HepG2 (cell line): ENCODE measurements around the gene LRRC8E. TPM values are rescaled to one million over a fixed set of nuclear protein-coding genes. Genes with fewer than 3 reads are reported as not detected.

Experiments
- ATAC-seq: fragments of 200-7000 bp; cut with Tn5 transposase; 3 replicates; pipeline ENCODE4 v1.9.1; 2020; ENCODE audit warnings: mild to moderate bottlenecking, moderate library complexity
- BruUV-seq: library from RNA; stranded (reverse); fragments of 400-500 nt; replicated peaks from 2 replicates; lab custom pipeline; 2021; lab: Mats Ljungman, UMichigan
- CTCF ChIA-PET: fragments of 300-600 bp; formaldehyde crosslinking; extraction: SDS; loops from one replicate; lab custom pipeline; 2021; ENCODE audit warnings: low total read pairs, inconsistent platforms, low intra/inter-chr PET ratio; lab: Yijun Ruan, JAX
- POLR2A ChIA-PET: fragments of 350-600 bp; sonication (Branson Sonifier 250); formaldehyde crosslinking; loops from one replicate; lab custom pipeline; 2020; ENCODE audit warnings: antibody characterized with exemption, inconsistent platforms; lab: Yijun Ruan, JAX
- DNase-seq: peaks from one replicate; pipeline ENCODE4 v3.0.0-alpha.2; 2015; ENCODE audit warnings: low spot score
- FAIRE-seq: peaks from 3 replicates; lab custom pipeline; 2011; peaks lifted over from hg19 to GRCh38; lab: Jason Lieb, UNC
- H2AFZ ChIP-seq: one replicate; pipeline ENCODE4 v1.6.1; 2011; ENCODE audit warnings: low read length, inconsistent platforms
- H3K27ac ChIP-seq: fragments of 300-600 bp; 3 replicates; pipeline ENCODE4 v1.8.0; 2011; ENCODE audit warnings: mixed run types, mild to moderate bottlenecking, mixed read lengths, low read length, inconsistent platforms; ENCODE audit not compliant: insufficient read depth; ENCODE audit errors: extremely low read length
- H3K27me3 ChIP-seq, 2 experiments: fragments of 200-600 bp in 1 of 2; 2 replicates in 1 of 2; 3 replicates in 1 of 2; pipeline versions ENCODE4 v1.6.0 to v1.8.0; 2011; ENCODE audit warnings: low read length in 2 of 2, mild to moderate bottlenecking in 2 of 2, moderate library complexity in 2 of 2, inconsistent platforms in 1 of 2; ENCODE audit not compliant: insufficient read depth in 2 of 2, control insufficient read depth in 1 of 2
- H3K36me3 ChIP-seq, 2 experiments: fragments of 200-600 bp in 1 of 2; replicated peaks in 1 of 2; 2 replicates in 1 of 2; 3 replicates in 1 of 2; pipeline versions ENCODE4 v1.5.1 to v1.8.0; 2011; ENCODE audit warnings: low read length in 2 of 2, inconsistent platforms in 1 of 2; ENCODE audit not compliant: insufficient read depth in 2 of 2, control insufficient read depth in 1 of 2
- H3K4me1 ChIP-seq: 2 replicates; pipeline ENCODE4 v1.5.1; 2012; ENCODE audit warnings: low read length, inconsistent platforms; ENCODE audit not compliant: insufficient read depth
- H3K4me2 ChIP-seq: 2 replicates; pipeline ENCODE4 v1.6.0; 2011; ENCODE audit warnings: low read depth, low read length, inconsistent platforms
- H3K4me3 ChIP-seq, 3 experiments: fragments of 200-600 bp in 1 of 3; sonication (generic), shearing (Covaris generic) in 1 of 3; replicated peaks in 1 of 3; 2 replicates each; pipeline ENCODE4 v1.5.1; 2011 to 2016; ENCODE audit warnings: low read length in 3 of 3, inconsistent platforms in 2 of 3, low read depth in 2 of 3, mild to moderate bottlenecking in 2 of 3, control low read depth in 1 of 3, mixed read lengths in 1 of 3; ENCODE audit not compliant: insufficient read depth in 1 of 3
- H3K79me2 ChIP-seq: one replicate; pipeline ENCODE4 v1.6.1; 2011; ENCODE audit warnings: low read length, inconsistent platforms; ENCODE audit not compliant: insufficient read depth
- H3K9ac ChIP-seq: 2 replicates; pipeline ENCODE4 v1.6.0; 2011; ENCODE audit warnings: mild to moderate bottlenecking, low read depth, low read length, inconsistent platforms; ENCODE audit not compliant: insufficient read depth
- H3K9me3 ChIP-seq: 2 replicates; pipeline ENCODE4 v1.5.1; 2012; ENCODE audit warnings: mild to moderate bottlenecking, low read length
- H4K20me1 ChIP-seq: 2 replicates; pipeline ENCODE4 v1.6.0; 2011; ENCODE audit warnings: inconsistent platforms, mild to moderate bottlenecking, low read length, moderate library complexity; ENCODE audit not compliant: insufficient read depth
- CBX5 ChIP-seq: sonication (generic); formaldehyde crosslinking; IDR thresholded peaks from 2 replicates; pipeline ENCODE4 v1.4.0; 2020; ENCODE audit warnings: missing genetic modification reagents, borderline replicate concordance
- CHD2 ChIP-seq: IDR thresholded peaks from 2 replicates; pipeline ENCODE4 v1.6.1; 2011; ENCODE audit warnings: low read depth, low read length, improper control_type of control experiment
- FOXA1 ChIP-seq, 2 experiments: fragments of 450-650 bp in 1 of 2; sonication (generic) in 1 of 2; formaldehyde crosslinking in 1 of 2; IDR thresholded peaks; 2 replicates each; pipeline versions ENCODE4 v1.4.0 to v1.6.1; 2016 to 2020; ENCODE audit warnings: missing genetic modification reagents in 1 of 2
- MTF1 ChIP-seq: sonication (generic); formaldehyde crosslinking; IDR thresholded peaks from 2 replicates; pipeline ENCODE4 v1.5.0; 2020; ENCODE audit warnings: missing genetic modification reagents
- SMAD3 ChIP-seq: sonication (generic); formaldehyde crosslinking; IDR thresholded peaks from 2 replicates; pipeline ENCODE4 v1.4.0; 2020; ENCODE audit warnings: missing genetic modification reagents
- SOX6 ChIP-seq, 2 experiments: fragments of 450-650 bp in 1 of 2; sonication (generic) in 1 of 2; formaldehyde crosslinking in 1 of 2; IDR thresholded peaks; 2 replicates each; pipeline versions ENCODE4 v1.4.0 to v1.6.1; 2017 to 2020; ENCODE audit warnings: antibody characterized with exemption in 1 of 2, mild to moderate bottlenecking in 1 of 2, missing genetic modification reagents in 1 of 2
- ZBTB43 ChIP-seq: sonication (generic); formaldehyde crosslinking; conservative IDR thresholded peaks from 2 replicates; pipeline ENCODE4 v1.4.0; 2020; ENCODE audit warnings: missing genetic modification reagents
- ZNF275 ChIP-seq: sonication (generic); formaldehyde crosslinking; IDR thresholded peaks from 2 replicates; pipeline ENCODE4 v1.8.0; 2022; ENCODE audit warnings: missing genetic modification reagents, mild to moderate bottlenecking, inconsistent platforms, borderline replicate concordance
- ZNF337 ChIP-seq: sonication (generic); formaldehyde crosslinking; IDR thresholded peaks from 2 replicates; pipeline ENCODE4 v1.5.1; 2020; ENCODE audit warnings: missing genetic modification reagents, low read depth, mild to moderate bottlenecking, borderline replicate concordance
- ZNF441 ChIP-seq: sonication (generic); formaldehyde crosslinking; IDR thresholded peaks from 2 replicates; pipeline ENCODE4 v1.7.0; 2021; ENCODE audit warnings: missing genetic modification reagents, borderline replicate concordance
- ZNF660 ChIP-seq: sonication (generic); formaldehyde crosslinking; IDR thresholded peaks from 2 replicates; pipeline ENCODE4 v1.5.1; 2020; ENCODE audit warnings: mild to moderate bottlenecking, low read depth, missing genetic modification reagents, borderline replicate concordance
- WGBS: methylation state at CpG from one replicate; pipeline ENCODE4 v1.1.6; 2017; ENCODE audit warnings: low lambda C conversion rate; 5-methylcytosine and 5-hydroxymethylcytosine counted together
- in situ Hi-C: cut with HindIII; loops from 2 replicates; pipeline ENCODE4 v1.10.0; 2017; ENCODE audit warnings: low pct_unique_long_range_greater_than_20kb; ENCODE audit not compliant: extremely low pct_ligation_motif_present
- intact Hi-C: fragments of 100-400 bp; cut with micrococcal nuclease; formaldehyde crosslinking; loops from one replicate; pipeline ENCODE4 v1.10.0; 2022; ENCODE audit not compliant: unreplicated experiment
- polyA plus RNA-seq, 8 experiments: library from polyadenylated mRNA; depleted of rRNA in 3 of 8; stranded (reverse) in 7 of 8; unstranded in 1 of 8; fragments of >200 nt; fragmentation: Illumina TruSeq in 4 of 8; extraction: Trizol in 4 of 8; gene quantifications; 2 replicates each; pipeline versions ENCODE4 v1.2.1 to v1.2.3, GENCODE V29; 2011 to 2016; ENCODE audit warnings: low read depth in 4 of 8, missing spikeins in 1 of 8, mixed read lengths in 1 of 8; ENCODE audit not compliant: insufficient read depth in 1 of 8
- total RNA-seq, 5 experiments: library from RNA; depleted of rRNA; stranded (reverse); fragments of >200 nt; fragmentation: Illumina TruSeq; extraction: Trizol; gene quantifications; 2 replicates each; pipeline ENCODE4 v1.2.3, GENCODE V29; 2016; ENCODE audit warnings: low read depth in 1 of 5

LRRC8E gene
- total and polyA plus RNA-seq, 2 of the 13 experiments (the other 11 are each of a cell fraction or from before 2014, with no cell fraction given) = 8.0 to 10.3 TPM

- ChIA-PET POLR2A (interaction anchor here (1.6 kb wide), 1 partner anchor 100 kb away, joined by 6 read pairs; the partner anchor contains the start of gene TIMM44), CTCF (no interaction called here)
- intact Hi-C loops (no loop called here), in situ Hi-C loops (no loop called here)
- H3K27me3 ChIP-seq = no peaks in the 10 kb centered on the region
- H3K36me3 ChIP-seq = no peaks in the 10 kb centered on the region
- H2AFZ ChIP-seq = no peak overlapping the region
- WGBS = 86% methylated on average over 6 of the region's 6 CpGs
- H3K9ac ChIP-seq = no peak overlapping the region
- H3K4me1 ChIP-seq = peaks cover 27% of the 10 kb centered on the region
- H3K4me2 ChIP-seq = no peak overlapping the region
- FAIRE-seq (no peak), DNase-seq (no peak), ATAC-seq (no peak)
- TF ChIP-seq ZNF337 (CRISPR knock-in tag) = no peak
- 0 out of 2 replicates have a peak, but pooled peaks have one; percentile 23 for TF ChIP-seq FOXA1 (IDR thresholded peaks at IDR 0.05)
- TF ChIP-seq FOXA1 (CRISPR knock-in tag; IDR thresholded peaks at IDR 0.05) = no peak
- TF ChIP-seq CBX5 (CRISPR knock-in tag) = no peak
- TF ChIP-seq ZNF441 (CRISPR knock-in tag) = no peak
- no peak for TF ChIP-seq SMAD3 (CRISPR knock-in tag)
- no peak for TF ChIP-seq MTF1 (CRISPR knock-in tag)
- no peak for TF ChIP-seq CHD2
- peak; percentile 33; the same call in 1 of the 2 replicates for TF ChIP-seq ZBTB43 (CRISPR knock-in tag)
- no peak for TF ChIP-seq ZNF275 (CRISPR knock-in tag)
- no peak for TF ChIP-seq ZNF660 (CRISPR knock-in tag)
- 0 out of 2 replicates have a peak, but pooled peaks have one; percentile 38 for TF ChIP-seq SOX6 (IDR thresholded peaks at IDR 0.05)
- no peak for TF ChIP-seq SOX6 (CRISPR knock-in tag; IDR thresholded peaks at IDR 0.05)
- no peaks in the 10 kb centered on the region for H3K9me3 ChIP-seq
- H4K20me1 ChIP-seq = no peaks in the 10 kb centered on the region
- H3K79me2 ChIP-seq = no peaks in the 10 kb centered on the region
- H3K27ac ChIP-seq = no peak overlapping the region
- BruUV-seq = no TSS peak
- H3K4me3 ChIP-seq = no peak overlapping the region
These were observed 44.8 kb upstream of the LRRC8E start for GRCh38 chr19:7843521-7843920.
